K562 (cell line): Measurements from ENCODE around the gene ZNF768. TPM values are rescaled to one million over a fixed set of nuclear protein-coding genes. Genes with fewer than 3 reads are reported as not detected.

ENCODE experiments used
- BCL6 ChIP-seq: fragments of 250-450 bp; sonication (Bioruptor Pico); IDR thresholded peaks from 2 replicates; pipeline ENCODE4 v1.4.0; 2020
- BRD4 ChIP-seq: fragments of 200-600 bp; sonication (generic); IDR thresholded peaks from 2 replicates; pipeline ENCODE4 v1.6.1; 2017; ENCODE audit warnings: inconsistent platforms
- ELF1 ChIP-seq: fragments of 200-800 bp; sonication (Bioruptor generic); IDR thresholded peaks from 2 replicates; pipeline ENCODE4 v1.6.1; 2016; ENCODE audit warnings: missing genetic modification characterization, missing compliant biosample characterization
- HNRNPH1 ChIP-seq: fragments of 200-400 bp; formaldehyde crosslinking; optimal IDR thresholded peaks from 2 replicates; pipeline ENCODE3; 2017; ENCODE audit warnings: low read depth, mild to moderate bottlenecking, low read length, moderate library complexity
- HNRNPK ChIP-seq: fragments of 200-400 bp; formaldehyde crosslinking; IDR thresholded peaks from one replicate; pipeline ENCODE4 v1.6.1; 2018; ENCODE audit warnings: mild to moderate bottlenecking, low read depth, low read length; ENCODE audit not compliant: poor library complexity, severe bottlenecking
- KLF6 ChIP-seq: fragments of 250-450 bp; sonication (Bioruptor Pico); IDR thresholded peaks from 2 replicates; pipeline ENCODE4 v1.4.0; 2020; ENCODE audit warnings: mild to moderate bottlenecking, moderate library complexity, borderline replicate concordance
- MCM7 ChIP-seq, 2 experiments: fragments of 450-650 bp; IDR thresholded peaks; 2 replicates each; pipeline ENCODE4 v1.6.1; 2016 to 2018
- MYBL2 ChIP-seq, 2 experiments: fragments of 450-650 bp in 1 of 2; sonication (generic) in 1 of 2; formaldehyde crosslinking in 1 of 2; IDR thresholded peaks; 2 replicates each; pipeline versions ENCODE4 v1.6.1 to v1.8.1; 2017 to 2022; ENCODE audit warnings: borderline replicate concordance in 1 of 2, inconsistent platforms in 1 of 2, low read depth in 1 of 2, mild to moderate bottlenecking in 1 of 2, missing genetic modification reagents in 1 of 2, moderate library complexity in 1 of 2
- TSC22D4 ChIP-seq: fragments of 450-650 bp; IDR thresholded peaks from 2 replicates; pipeline ENCODE4 v1.6.1; 2016; ENCODE audit warnings: missing genetic modification characterization, missing biosample characterization, control low read depth
- ZNF436 ChIP-seq: fragments of 250-450, 450-650 bp; sonication (Bioruptor Pico); formaldehyde crosslinking; IDR thresholded peaks from 2 replicates; pipeline ENCODE4 v1.7.0; 2020; ENCODE audit warnings: mild to moderate bottlenecking
- ZNF79 ChIP-seq: fragments of 250-450 bp; sonication (Bioruptor Pico); IDR thresholded peaks from 2 replicates; pipeline ENCODE4 v1.4.0; 2020; ENCODE audit warnings: low read depth, mild to moderate bottlenecking, moderate library complexity
- polyA plus RNA-seq, 8 experiments: library from polyadenylated mRNA; depleted of rRNA in 4 of 8; stranded (reverse) in 5 of 8; unstranded in 3 of 8; fragments of >200 nt; fragmentation: Nextera tagmentation in 2 of 8; fragmentation: Illumina TruSeq in 1 of 8; extraction: Ambion mirVana in 2 of 8; extraction: Trizol in 1 of 8; gene quantifications; 2 replicates each; pipeline versions ENCODE4 v1.2.1 to v1.2.3, GENCODE V29; 2011 to 2014; ENCODE audit warnings: inconsistent platforms in 1 of 8, missing spikeins in 1 of 8
- total RNA-seq, 7 experiments: library from RNA; depleted of rRNA in 6 of 7; stranded (reverse); fragments of >200 nt in 6 of 7; fragmentation: Illumina TruSeq in 2 of 7; extraction: Trizol in 2 of 7; gene quantifications; 2 replicates each; pipeline versions ENCODE4 v1.2.1 to v1.2.3, GENCODE V29; 2011 to 2021; ENCODE audit warnings: low replicate concordance in 1 of 7
- TF ChIP-seq, protein P1 (sequence below): fragments of 450-650 bp; IDR thresholded peaks from 2 replicates; pipeline ENCODE4 v1.6.1; 2014; ENCODE audit warnings: low read depth, mild to moderate bottlenecking, moderate library complexity, borderline replicate concordance
- TF ChIP-seq, protein P2 (sequence below): fragments of 450-650 bp; IDR thresholded peaks from 2 replicates; pipeline ENCODE4 v1.6.1; 2017; ENCODE audit warnings: antibody characterized with exemption, mild to moderate bottlenecking
- TF ChIP-seq, protein P3 (sequence below): IDR thresholded peaks from 2 replicates; pipeline ENCODE4 v1.6.1; 2016; ENCODE audit warnings: missing genetic modification characterization, missing compliant biosample characterization
- TF ChIP-seq, protein P4 (sequence below): sonication (generic); formaldehyde crosslinking; IDR thresholded peaks from 2 replicates; pipeline ENCODE4 v1.8.1; 2022; ENCODE audit warnings: missing genetic modification reagents

Gene ZNF768
- total and polyA plus RNA-seq, 9 of the 15 experiments (the other 6 are each of a cell fraction or from before 2014, with no cell fraction given) = 0.13 to 50.7 (median 26.9) TPM

DNA sequence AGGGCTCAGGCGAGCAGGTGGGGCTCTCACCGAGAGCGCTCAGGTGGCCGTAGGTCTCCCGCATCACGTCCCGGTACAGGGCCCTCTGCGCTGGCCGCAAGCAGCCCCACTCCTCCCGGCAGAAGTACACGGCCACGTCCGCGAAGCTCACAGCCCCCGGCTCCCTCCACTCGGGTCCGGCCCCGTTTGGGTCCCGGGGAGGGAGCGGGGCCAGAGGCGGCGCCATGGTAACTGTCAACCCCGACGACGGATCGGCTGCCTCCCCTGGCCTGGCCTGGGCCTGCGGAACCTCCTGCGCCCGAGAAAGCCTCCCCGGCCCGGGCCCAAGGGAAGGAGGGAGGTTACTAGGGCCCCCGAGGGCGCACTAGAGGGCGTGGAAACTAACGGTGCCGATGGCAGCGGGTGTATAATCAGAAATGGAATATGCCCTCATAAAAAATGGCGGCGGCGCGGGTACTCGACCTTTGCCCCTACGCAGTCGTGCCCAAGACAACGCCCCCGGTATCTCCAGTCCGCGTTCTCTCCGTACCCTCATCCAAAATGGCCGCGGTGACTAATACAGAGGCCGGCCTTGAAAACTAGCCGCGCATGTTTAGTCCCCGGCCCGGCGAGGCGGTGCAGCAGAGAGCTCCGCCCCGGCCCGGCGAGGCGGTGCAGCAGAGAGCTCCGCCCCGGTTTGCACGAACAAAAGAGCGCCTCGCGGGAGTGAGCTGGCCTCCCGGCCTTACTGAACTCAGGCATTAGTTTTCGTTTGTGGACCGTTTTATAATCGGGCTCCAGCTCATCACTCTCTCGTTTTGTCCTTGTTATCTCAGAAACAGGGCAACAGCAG is 31.8 kb upstream of the ZNF768 start, which contains the start of gene ZNF764 (continued):
- TF ChIP-seq ELF1 (tag) (peak; percentile 68; the same call in 1 of the 2 replicates), KLF6 (peak; percentile 35; the same call in 1 of the 2 replicates), MYBL2 (IDR thresholded peaks at IDR 0.05; ENCODE audit: low read depth) (no peak), MYBL2 (CRISPR knock-in tag; IDR thresholded peaks at IDR 0.05; ENCODE audit: borderline replicate concordance) (no peak), MCM7 (IDR thresholded peaks at IDR 0.05) (no peak), BRD4 (0 out of 2 replicates have a peak, but pooled peaks have one; percentile 50), HNRNPK (no peak), HNRNPH1 (no peak), ZNF79 (no peak), ZNF436 (CRISPR knock-in tag) (no peak), TSC22D4 (no peak), BCL6 (CRISPR knock-in tag) (no peak)
- TF ChIP-seq, protein P1, sequence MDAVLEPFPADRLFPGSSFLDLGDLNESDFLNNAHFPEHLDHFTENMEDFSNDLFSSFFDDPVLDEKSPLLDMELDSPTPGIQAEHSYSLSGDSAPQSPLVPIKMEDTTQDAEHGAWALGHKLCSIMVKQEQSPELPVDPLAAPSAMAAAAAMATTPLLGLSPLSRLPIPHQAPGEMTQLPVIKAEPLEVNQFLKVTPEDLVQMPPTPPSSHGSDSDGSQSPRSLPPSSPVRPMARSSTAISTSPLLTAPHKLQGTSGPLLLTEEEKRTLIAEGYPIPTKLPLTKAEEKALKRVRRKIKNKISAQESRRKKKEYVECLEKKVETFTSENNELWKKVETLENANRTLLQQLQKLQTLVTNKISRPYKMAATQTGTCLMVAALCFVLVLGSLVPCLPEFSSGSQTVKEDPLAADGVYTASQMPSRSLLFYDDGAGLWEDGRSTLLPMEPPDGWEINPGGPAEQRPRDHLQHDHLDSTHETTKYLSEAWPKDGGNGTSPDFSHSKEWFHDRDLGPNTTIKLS = 0 out of 2 replicates have a peak, but pooled peaks have one; percentile 68
- TF ChIP-seq, protein P2, sequence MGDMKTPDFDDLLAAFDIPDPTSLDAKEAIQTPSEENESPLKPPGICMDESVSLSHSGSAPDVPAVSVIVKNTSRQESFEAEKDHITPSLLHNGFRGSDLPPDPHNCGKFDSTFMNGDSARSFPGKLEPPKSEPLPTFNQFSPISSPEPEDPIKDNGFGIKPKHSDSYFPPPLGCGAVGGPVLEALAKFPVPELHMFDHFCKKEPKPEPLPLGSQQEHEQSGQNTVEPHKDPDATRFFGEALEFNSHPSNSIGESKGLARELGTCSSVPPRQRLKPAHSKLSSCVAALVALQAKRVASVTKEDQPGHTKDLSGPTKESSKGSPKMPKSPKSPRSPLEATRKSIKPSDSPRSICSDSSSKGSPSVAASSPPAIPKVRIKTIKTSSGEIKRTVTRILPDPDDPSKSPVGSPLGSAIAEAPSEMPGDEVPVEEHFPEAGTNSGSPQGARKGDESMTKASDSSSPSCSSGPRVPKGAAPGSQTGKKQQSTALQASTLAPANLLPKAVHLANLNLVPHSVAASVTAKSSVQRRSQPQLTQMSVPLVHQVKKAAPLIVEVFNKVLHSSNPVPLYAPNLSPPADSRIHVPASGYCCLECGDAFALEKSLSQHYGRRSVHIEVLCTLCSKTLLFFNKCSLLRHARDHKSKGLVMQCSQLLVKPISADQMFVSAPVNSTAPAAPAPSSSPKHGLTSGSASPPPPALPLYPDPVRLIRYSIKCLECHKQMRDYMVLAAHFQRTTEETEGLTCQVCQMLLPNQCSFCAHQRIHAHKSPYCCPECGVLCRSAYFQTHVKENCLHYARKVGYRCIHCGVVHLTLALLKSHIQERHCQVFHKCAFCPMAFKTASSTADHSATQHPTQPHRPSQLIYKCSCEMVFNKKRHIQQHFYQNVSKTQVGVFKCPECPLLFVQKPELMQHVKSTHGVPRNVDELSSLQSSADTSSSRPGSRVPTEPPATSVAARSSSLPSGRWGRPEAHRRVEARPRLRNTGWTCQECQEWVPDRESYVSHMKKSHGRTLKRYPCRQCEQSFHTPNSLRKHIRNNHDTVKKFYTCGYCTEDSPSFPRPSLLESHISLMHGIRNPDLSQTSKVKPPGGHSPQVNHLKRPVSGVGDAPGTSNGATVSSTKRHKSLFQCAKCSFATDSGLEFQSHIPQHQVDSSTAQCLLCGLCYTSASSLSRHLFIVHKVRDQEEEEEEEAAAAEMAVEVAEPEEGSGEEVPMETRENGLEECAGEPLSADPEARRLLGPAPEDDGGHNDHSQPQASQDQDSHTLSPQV = peak; percentile 12
- TF ChIP-seq, protein P3, sequence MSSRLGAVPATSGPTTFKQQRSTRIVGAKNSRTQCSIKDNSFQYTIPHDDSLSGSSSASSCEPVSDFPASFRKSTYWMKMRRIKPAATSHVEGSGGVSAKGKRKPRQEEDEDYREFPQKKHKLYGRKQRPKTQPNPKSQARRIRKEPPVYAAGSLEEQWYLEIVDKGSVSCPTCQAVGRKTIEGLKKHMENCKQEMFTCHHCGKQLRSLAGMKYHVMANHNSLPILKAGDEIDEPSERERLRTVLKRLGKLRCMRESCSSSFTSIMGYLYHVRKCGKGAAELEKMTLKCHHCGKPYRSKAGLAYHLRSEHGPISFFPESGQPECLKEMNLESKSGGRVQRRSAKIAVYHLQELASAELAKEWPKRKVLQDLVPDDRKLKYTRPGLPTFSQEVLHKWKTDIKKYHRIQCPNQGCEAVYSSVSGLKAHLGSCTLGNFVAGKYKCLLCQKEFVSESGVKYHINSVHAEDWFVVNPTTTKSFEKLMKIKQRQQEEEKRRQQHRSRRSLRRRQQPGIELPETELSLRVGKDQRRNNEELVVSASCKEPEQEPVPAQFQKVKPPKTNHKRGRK (tag) = no peak
- TF ChIP-seq, protein P4, sequence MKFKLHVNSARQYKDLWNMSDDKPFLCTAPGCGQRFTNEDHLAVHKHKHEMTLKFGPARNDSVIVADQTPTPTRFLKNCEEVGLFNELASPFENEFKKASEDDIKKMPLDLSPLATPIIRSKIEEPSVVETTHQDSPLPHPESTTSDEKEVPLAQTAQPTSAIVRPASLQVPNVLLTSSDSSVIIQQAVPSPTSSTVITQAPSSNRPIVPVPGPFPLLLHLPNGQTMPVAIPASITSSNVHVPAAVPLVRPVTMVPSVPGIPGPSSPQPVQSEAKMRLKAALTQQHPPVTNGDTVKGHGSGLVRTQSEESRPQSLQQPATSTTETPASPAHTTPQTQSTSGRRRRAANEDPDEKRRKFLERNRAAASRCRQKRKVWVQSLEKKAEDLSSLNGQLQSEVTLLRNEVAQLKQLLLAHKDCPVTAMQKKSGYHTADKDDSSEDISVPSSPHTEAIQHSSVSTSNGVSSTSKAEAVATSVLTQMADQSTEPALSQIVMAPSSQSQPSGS (CRISPR knock-in tag) = no peak
